K562 (cell line): ENCODE measurements around the gene LYRM1. TPM values are rescaled to one million over a fixed set of nuclear protein-coding genes. Genes with fewer than 3 reads are reported as not detected.

ENCODE experiments used
- ATAC-seq: fragments of 200-7000 bp; cut with Tn5 transposase; 3 replicates; pipeline ENCODE4 v1.9.1; 2020; ENCODE audit warnings: moderate library complexity
- BruUV-seq: library from RNA; stranded (reverse); fragments of 400-500 nt; replicated peaks from 2 replicates; lab custom pipeline; 2021; lab: Mats Ljungman, UMichigan
- CTCF ChIA-PET: fragments of 300-600 bp; formaldehyde crosslinking; extraction: SDS; loops from one replicate; lab custom pipeline; 2021; ENCODE audit warnings: low intra/inter-chr PET ratio; lab: Yijun Ruan, JAX
- POLR2A ChIA-PET: fragments of 300-600, 350-650 bp; sonication (Branson Sonifier 250); formaldehyde crosslinking; extraction: SDS; loops from one replicate; lab custom pipeline; 2021; ENCODE audit warnings: antibody characterized with exemption, inconsistent platforms; lab: Yijun Ruan, JAX
- DNase-seq, 4 experiments: peaks; one replicate each; pipeline versions ENCODE4 v3.0.0 to v3.0.0-alpha.2; 2011 to 2018; ENCODE audit warnings: low spot score in 3 of 4, mixed read lengths in 3 of 4; ENCODE audit errors: extremely low read depth in 1 of 4
- FAIRE-seq: peaks from 2 replicates; lab custom pipeline; 2011; peaks lifted over from hg19 to GRCh38; lab: Jason Lieb, UNC
- H2AFZ ChIP-seq: 2 replicates; pipeline ENCODE4 v1.6.0; 2011; ENCODE audit warnings: low read depth, low read length, control low read depth, inconsistent platforms
- H3K27ac ChIP-seq: fragments of 200-600 bp; 3 replicates; pipeline ENCODE4 v1.8.0; 2011; ENCODE audit warnings: low read depth, mild to moderate bottlenecking, control low read depth, inconsistent platforms, low read length, moderate library complexity, mixed read lengths; ENCODE audit errors: extremely low read depth
- H3K27me3 ChIP-seq, 2 experiments: fragments of 300-600 bp in 1 of 2; 2 replicates in 1 of 2; 3 replicates in 1 of 2; pipeline versions ENCODE4 v1.6.0 to v1.8.0; 2011; ENCODE audit warnings: inconsistent platforms in 2 of 2, low read length in 2 of 2, mild to moderate bottlenecking in 1 of 2, mixed read lengths in 1 of 2, moderate library complexity in 1 of 2; ENCODE audit not compliant: control insufficient read depth in 2 of 2, insufficient read depth in 2 of 2
- H3K36me3 ChIP-seq: fragments of 300-600 bp; 3 replicates; pipeline ENCODE4 v1.8.0; 2011; ENCODE audit warnings: mild to moderate bottlenecking, low read length, inconsistent platforms; ENCODE audit not compliant: control insufficient read depth, insufficient read depth
- H3K4me1 ChIP-seq, 2 experiments: fragments of 200-600 bp in 1 of 2; replicated peaks in 1 of 2; 2 replicates in 1 of 2; 3 replicates in 1 of 2; pipeline versions ENCODE4 v1.5.1 to v1.8.0; 2011; ENCODE audit warnings: inconsistent platforms in 2 of 2, low read length in 2 of 2, mild to moderate bottlenecking in 1 of 2, mixed read lengths in 1 of 2, moderate library complexity in 1 of 2; ENCODE audit not compliant: control insufficient read depth in 2 of 2, insufficient read depth in 2 of 2
- H3K4me2 ChIP-seq: 2 replicates; pipeline ENCODE4 v1.6.1; 2011; ENCODE audit warnings: low read length, control low read depth, inconsistent platforms, mixed read lengths; ENCODE audit not compliant: insufficient read depth
- H3K4me3 ChIP-seq: fragments of 200-600 bp; sonication (generic), shearing (Covaris generic); 2 replicates; pipeline ENCODE4 v1.5.1; 2016; ENCODE audit warnings: control low read depth, inconsistent platforms
- H3K79me2 ChIP-seq: fragments of 200-600 bp; 3 replicates; pipeline ENCODE4 v1.8.0; 2011; ENCODE audit warnings: low read length, inconsistent platforms; ENCODE audit not compliant: control insufficient read depth, insufficient read depth
- H3K9ac ChIP-seq, 2 experiments: 2 replicates each; pipeline versions ENCODE4 v1.6.0 to v1.6.1; 2011; ENCODE audit warnings: low read depth in 2 of 2, low read length in 2 of 2, control low read depth in 1 of 2, inconsistent platforms in 1 of 2, mild to moderate bottlenecking in 1 of 2, mixed read lengths in 1 of 2; ENCODE audit not compliant: insufficient read depth in 1 of 2
- H3K9me1 ChIP-seq: one replicate; pipeline ENCODE4 v1.6.0; 2011; ENCODE audit warnings: inconsistent platforms, mild to moderate bottlenecking, low read length, moderate library complexity; ENCODE audit not compliant: control insufficient read depth, insufficient read depth
- H3K9me3 ChIP-seq: replicated peaks from 2 replicates; pipeline ENCODE4 v1.5.1; 2011; ENCODE audit warnings: low read depth, low read length, inconsistent platforms; ENCODE audit not compliant: control insufficient read depth, insufficient read depth
- H4K20me1 ChIP-seq: replicated peaks from 2 replicates; pipeline ENCODE4 v1.6.1; 2011; ENCODE audit warnings: low read length, inconsistent platforms, mixed read lengths; ENCODE audit not compliant: control insufficient read depth, insufficient read depth
- ARHGAP35 ChIP-seq: fragments of 450-650 bp; IDR thresholded peaks from 2 replicates; pipeline ENCODE4 v1.6.1; 2018; ENCODE audit not compliant: partially characterized antibody
- CTCF ChIP-seq, 3 experiments: IDR thresholded peaks in 2 of 3; conservative IDR thresholded peaks in 1 of 3; 2 replicates each; pipeline ENCODE4 v1.5.1; 2011 to 2012; ENCODE audit warnings: low read length in 3 of 3, mild to moderate bottlenecking in 3 of 3, control low read depth in 2 of 3, improper control_type of control experiment in 1 of 3, inconsistent platforms in 1 of 3, low read depth in 1 of 3, mixed read lengths in 1 of 3, moderate library complexity in 1 of 3; ENCODE audit not compliant: insufficient read depth in 2 of 3
- WGBS: fragments of 100-300 bp; shearing (Covaris generic); methylation state at CpG from one replicate; pipeline ENCODE4 v1.1.6; 2016; ENCODE audit warnings: low coverage, mixed read lengths; ENCODE audit not compliant: insufficient coverage; ENCODE audit errors: missing lambda C conversion rate; 5-methylcytosine and 5-hydroxymethylcytosine counted together
- in situ Hi-C: fragments of 300-500 bp; cut with MboI; formaldehyde crosslinking; loops from 4 replicates; pipeline ENCODE4 v1.15.0; 2018; ENCODE audit warnings: inconsistent platforms, mixed read lengths
- intact Hi-C: fragments of 100-400 bp; cut with micrococcal nuclease; formaldehyde crosslinking; loops from 2 replicates; pipeline ENCODE4 v1.14.2; 2022
- polyA plus RNA-seq, 8 experiments: library from polyadenylated mRNA; depleted of rRNA in 4 of 8; stranded (reverse) in 5 of 8; unstranded in 3 of 8; fragments of >200 nt; fragmentation: Nextera tagmentation in 2 of 8; fragmentation: Illumina TruSeq in 1 of 8; extraction: Ambion mirVana in 2 of 8; extraction: Trizol in 1 of 8; gene quantifications; 2 replicates each; pipeline versions ENCODE4 v1.2.1 to v1.2.3, GENCODE V29; 2011 to 2014; ENCODE audit warnings: inconsistent platforms in 1 of 8, missing spikeins in 1 of 8
- total RNA-seq, 7 experiments: library from RNA; depleted of rRNA in 6 of 7; stranded (reverse); fragments of >200 nt in 6 of 7; fragmentation: Illumina TruSeq in 2 of 7; extraction: Trizol in 2 of 7; gene quantifications; 2 replicates each; pipeline versions ENCODE4 v1.2.1 to v1.2.3, GENCODE V29; 2011 to 2021; ENCODE audit warnings: low replicate concordance in 1 of 7

LYRM1 gene
- total and polyA plus RNA-seq, 9 of the 15 experiments (the other 6 are each of a cell fraction or from before 2014, with no cell fraction given): 17.5 to 44.1 (median 32.7) TPM

GRCh38 chr16:20851601-20852000, 49.0 kb upstream of the LYRM1 start:
- peaks cover 21% of the 10 kb centered on the region; the same call in 2 of the 3 replicates for H3K36me3 ChIP-seq
- 76% methylated on average over 2 of the region's 2 CpGs for WGBS
- no peak overlapping the region for H3K4me3 ChIP-seq
- no peaks in the 10 kb centered on the region for H3K79me2 ChIP-seq
- H3K4me1 ChIP-seq: no peaks in the 10 kb centered on the region; a peak in 1 of 5 replicates
- POLR2A ChIA-PET: interaction anchor here (1.2 kb wide), 1 partner anchor 26 kb away, joined by 3 read pairs; no protein-coding TSS in a partner anchor
- intact Hi-C loops: loop anchor here (2.0 to 10.0 kb wide), 4 partner anchors 51 to 453 kb away; partner anchors contain the start of genes DCUN1D3 and LYRM1
- BruUV-seq: no TSS peak
- H3K9ac ChIP-seq: no peak overlapping the region
- no peak for DNase-seq
- 0 out of 6 replicates have a peak, but pooled peaks of 1 of the 3 experiments have one; percentile 4 for TF ChIP-seq CTCF (IDR thresholded peaks at IDR 0.05 in 2 of 3, conservative IDR thresholded peaks at IDR 0.05 in 1 of 3; ENCODE audit: insufficient read depth in 2 of 3, low read depth in 1 of 3, low read length in 3 of 3)
- no peak for TF ChIP-seq ARHGAP35
- no peaks in the 10 kb centered on the region for H3K9me1 ChIP-seq
- no peak overlapping the region for H2AFZ ChIP-seq
- H3K27me3 ChIP-seq: no peaks in the 10 kb centered on the region
- H3K4me2 ChIP-seq: no peak overlapping the region
- no peaks in the 10 kb centered on the region for H4K20me1 ChIP-seq
- ATAC-seq: no peak
- CTCF ChIA-PET: interaction anchor here (1.1 kb wide), 1 partner anchor 96 kb away, joined by 3 read pairs; no protein-coding TSS in a partner anchor
- H3K9me3 ChIP-seq: no peaks in the 10 kb centered on the region
- in situ Hi-C loops: loop anchor here (5.0 kb wide), 1 partner anchor 236 kb away; no protein-coding TSS in a partner anchor
- FAIRE-seq: no peak
- no peak overlapping the region for H3K27ac ChIP-seq
